ENCODE data around the gene FAM184B.
"Not testable (repeated sequence)": the region's sequence is repeated elsewhere in the genome, so short reads cannot be mapped to it uniquely, and the experiment has no call there.

Gene FAM184B

GRCh38 chr4:17688011-17688441 is 93.4 kb downstream of the FAM184B start:
- Mint-ChIP-seq H3K27ac (no peak overlapping the region), H3K9me3 (no peaks in the 10 kb centered on the region), H3K36me3 (no peaks in the 10 kb centered on the region), H3K4me3 (no peak overlapping the region), H3K4me1 (no peaks in the 10 kb centered on the region)
- no peak for DNase-seq (ENCODE audit: low spot score in 2 of 2)
- ATAC-seq, result no peak

GRCh38 chr4:17687237-17687857 is 94.1 kb downstream of the FAM184B start:
- Mint-ChIP-seq H3K36me3 (no peaks in the 10 kb centered on the region), H3K27ac (no peak overlapping the region), H3K9me3 (no peaks in the 10 kb centered on the region), H3K4me3 (no peak overlapping the region), H3K4me1 (no peaks in the 10 kb centered on the region)
- DNase-seq (ENCODE audit: low spot score in 2 of 2) (no peak), ATAC-seq (no peak)

DNA sequence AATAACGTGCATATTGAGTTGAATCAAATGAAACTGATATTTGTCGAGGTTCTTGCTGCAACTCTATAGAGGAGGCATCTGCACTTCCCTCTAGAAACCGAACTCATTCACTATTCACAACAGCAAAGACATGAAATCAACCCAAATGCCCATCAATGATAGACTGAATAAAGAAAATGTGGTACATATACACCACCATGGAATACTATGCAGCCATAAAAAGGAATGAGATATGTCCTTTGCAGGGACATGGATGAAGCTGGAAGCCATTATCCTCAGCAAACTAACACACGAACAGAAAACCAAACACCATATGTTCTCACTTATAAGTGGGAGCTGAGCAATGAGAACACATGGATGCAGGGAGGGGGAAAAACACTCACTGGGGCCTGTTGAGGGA is 96.8 kb downstream of the FAM184B start:
- not testable (repeated sequence) for DNase-seq (ENCODE audit: low spot score in 2 of 2); H3K36me3 Mint-ChIP-seq; H3K9me3 Mint-ChIP-seq; H3K4me1 Mint-ChIP-seq; H3K27ac Mint-ChIP-seq; H3K4me3 Mint-ChIP-seq; ATAC-seq

DNA sequence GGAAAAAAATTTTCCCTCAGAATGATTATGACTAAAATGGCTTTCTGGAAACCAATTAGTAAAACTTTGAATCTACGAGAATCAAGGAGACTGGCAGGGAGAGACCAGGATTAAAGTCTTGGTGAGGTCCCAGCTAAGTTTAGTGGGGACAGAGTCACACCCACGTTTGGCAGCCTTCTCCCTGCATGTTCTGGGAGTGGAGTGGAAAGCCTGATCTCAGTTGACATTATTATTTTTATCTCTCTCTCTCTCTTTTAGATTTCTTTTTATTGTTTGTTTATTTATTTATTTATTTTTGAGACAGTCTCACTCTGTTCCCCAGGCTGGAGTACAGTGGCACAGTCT is 99.2 kb downstream of the FAM184B start:
- Mint-ChIP-seq H3K4me1 (no peaks in the 10 kb centered on the region), H3K9me3 (no peaks in the 10 kb centered on the region), H3K36me3 (no peaks in the 10 kb centered on the region), H3K27ac (no peak overlapping the region), H3K4me3 (no peak overlapping the region)
- no peak for ATAC-seq
- DNase-seq (ENCODE audit: low spot score in 2 of 2), result no peak

GRCh38 chr4:17681281-17682221 is 99.9 kb downstream of the FAM184B start:
- DNase-seq (ENCODE audit: low spot score in 2 of 2), result no peak
- H3K9me3 Mint-ChIP-seq, result no peaks in the 10 kb centered on the region
- H3K4me1 Mint-ChIP-seq, result no peaks in the 10 kb centered on the region
- H3K27ac Mint-ChIP-seq, result no peak overlapping the region
- ATAC-seq, result peak; percentile 57
- H3K4me3 Mint-ChIP-seq, result no peak overlapping the region
- H3K36me3 Mint-ChIP-seq, result no peaks in the 10 kb centered on the region

DNA sequence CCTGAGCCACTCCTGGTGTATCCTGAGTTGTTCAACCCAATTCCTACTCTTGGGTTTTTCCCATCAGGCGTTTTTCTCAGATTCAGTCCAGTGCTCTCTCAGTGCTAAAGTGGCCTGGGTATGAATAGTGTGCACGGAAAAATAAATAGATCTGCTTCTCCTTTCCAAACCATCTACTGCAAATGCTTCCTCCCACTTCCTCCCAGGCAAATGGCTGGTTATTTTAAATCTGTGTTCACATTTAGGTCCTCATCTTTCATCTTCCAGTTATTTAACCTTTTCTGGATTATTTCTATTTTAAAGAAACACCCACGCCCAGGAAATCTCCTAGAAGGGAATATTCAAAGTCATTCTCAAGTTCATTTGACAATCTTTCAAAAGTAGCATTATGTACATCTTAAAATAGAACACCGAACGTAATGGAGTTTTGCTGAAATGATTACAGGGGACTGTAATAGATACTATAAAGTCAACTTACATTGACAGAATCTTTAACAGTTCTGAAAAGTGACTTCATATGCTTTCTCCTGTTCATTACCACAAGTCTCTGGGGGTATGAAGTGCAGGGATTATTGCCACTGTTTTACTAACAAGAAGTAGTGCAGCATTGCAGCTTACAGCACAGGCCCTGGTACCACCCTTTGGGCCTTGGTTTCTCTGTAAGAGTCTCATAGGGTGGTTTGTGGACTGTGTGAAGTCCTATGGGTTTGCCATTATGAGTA is 100.7 kb downstream of the FAM184B start:
- no peaks in the 10 kb centered on the region for H3K4me1 Mint-ChIP-seq
- no peak overlapping the region for H3K4me3 Mint-ChIP-seq
- H3K9me3 Mint-ChIP-seq, result no peaks in the 10 kb centered on the region
- no peaks in the 10 kb centered on the region for H3K36me3 Mint-ChIP-seq
- ATAC-seq (peak; percentile 47), DNase-seq (ENCODE audit: low spot score in 2 of 2) (no peak)
- no peak overlapping the region for H3K27ac Mint-ChIP-seq

DNA sequence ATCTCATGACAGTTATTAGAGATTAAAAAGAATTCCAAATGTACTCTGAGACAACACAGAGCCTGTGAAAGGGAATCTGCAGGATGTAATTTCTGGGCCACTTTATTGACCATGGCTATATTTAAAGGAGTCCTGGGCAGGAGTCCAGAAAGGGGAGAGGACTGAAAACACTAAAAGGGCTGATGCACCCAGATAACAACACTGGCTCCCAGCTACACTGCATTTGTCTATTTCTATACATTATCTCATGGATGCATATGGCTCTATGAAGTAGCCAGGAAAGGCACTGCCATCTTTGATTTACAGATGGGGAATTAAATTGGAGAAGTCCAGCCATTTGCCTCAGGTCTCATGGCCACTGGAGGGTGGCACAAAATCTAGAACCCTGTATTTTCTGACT is 111.0 kb downstream of the FAM184B start:
- Mint-ChIP-seq H3K36me3 (no peaks in the 10 kb centered on the region), H3K27ac (no peak overlapping the region), H3K4me1 (no peaks in the 10 kb centered on the region), H3K4me3 (no peak overlapping the region), H3K9me3 (peaks cover 7% of the 10 kb centered on the region)
- DNase-seq (ENCODE audit: low spot score in 2 of 2), result no peak
- ATAC-seq, result no peak

- DNase-seq (ENCODE audit: low spot score in 2 of 2), result no peak
- H3K27ac Mint-ChIP-seq, result no peak overlapping the region
- no peak for ATAC-seq
Measured at GRCh38 chr4:17667653-17668201, 113.7 kb downstream of the FAM184B start.

DNA sequence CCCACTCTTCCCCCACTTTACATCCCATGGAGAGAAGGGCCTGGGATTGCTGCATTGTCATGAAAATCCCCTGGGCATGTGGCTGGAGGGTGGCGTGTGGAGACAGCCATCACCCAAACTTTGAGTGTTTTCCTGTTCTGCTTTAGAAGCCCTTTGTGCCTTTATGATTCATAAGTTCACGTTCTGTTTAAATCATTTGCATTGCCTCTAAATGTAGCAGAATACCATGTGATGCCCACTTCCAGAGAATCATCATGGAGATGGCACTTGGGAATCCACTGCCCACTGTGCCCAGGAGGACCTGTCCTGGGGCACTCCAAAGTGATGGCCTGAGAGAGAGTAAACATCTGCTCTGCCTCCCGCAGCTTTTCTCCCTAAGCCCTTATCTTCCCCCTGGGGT is 114.2 kb downstream of the FAM184B start:
- no peaks in the 10 kb centered on the region for H3K36me3 Mint-ChIP-seq
- no peak overlapping the region for H3K4me3 Mint-ChIP-seq
- H3K9me3 Mint-ChIP-seq, result peaks cover 7% of the 10 kb centered on the region
- no peak overlapping the region for H3K27ac Mint-ChIP-seq
- DNase-seq (ENCODE audit: low spot score in 2 of 2) (no peak), ATAC-seq (no peak)
- peaks cover 7% of the 10 kb centered on the region for H3K4me1 Mint-ChIP-seq

More at GRCh38 chr4:17667653-17668201, 113.7 kb downstream of the FAM184B start:
- H3K36me3 Mint-ChIP-seq, result no peaks in the 10 kb centered on the region
- peaks cover 7% of the 10 kb centered on the region for H3K9me3 Mint-ChIP-seq
- peaks cover 7% of the 10 kb centered on the region for H3K4me1 Mint-ChIP-seq
- H3K4me3 Mint-ChIP-seq, result no peak overlapping the region

GRCh38 chr4:17665852-17666251 is 115.6 kb downstream of the FAM184B start:
- H3K27ac Mint-ChIP-seq, result no peak overlapping the region
- DNase-seq (ENCODE audit: low spot score in 2 of 2) (no peak), ATAC-seq (no peak)
- H3K4me1 Mint-ChIP-seq, result peaks cover 7% of the 10 kb centered on the region
- no peak overlapping the region for H3K4me3 Mint-ChIP-seq
- H3K36me3 Mint-ChIP-seq, result no peaks in the 10 kb centered on the region
- H3K9me3 Mint-ChIP-seq, result no peaks in the 10 kb centered on the region

GRCh38 chr4:17665346-17665745 is 116.1 kb downstream of the FAM184B start:
- no peak overlapping the region for H3K4me3 Mint-ChIP-seq
- no peaks in the 10 kb centered on the region for H3K36me3 Mint-ChIP-seq
- peaks cover 7% of the 10 kb centered on the region for H3K4me1 Mint-ChIP-seq
- ATAC-seq (no peak), DNase-seq (ENCODE audit: low spot score in 2 of 2) (no peak)
- no peaks in the 10 kb centered on the region for H3K9me3 Mint-ChIP-seq
- H3K27ac Mint-ChIP-seq, result no peak overlapping the region

GRCh38 chr4:17664755-17665154 is 116.7 kb downstream of the FAM184B start:
- DNase-seq (ENCODE audit: low spot score in 2 of 2) (no peak), ATAC-seq (peak; percentile 77)
- H3K4me3 Mint-ChIP-seq, result no peak overlapping the region
- H3K9me3 Mint-ChIP-seq, result no peaks in the 10 kb centered on the region
- peaks cover 7% of the 10 kb centered on the region for H3K4me1 Mint-ChIP-seq
- no peaks in the 10 kb centered on the region for H3K36me3 Mint-ChIP-seq
- H3K27ac Mint-ChIP-seq, result no peak overlapping the region

DNA sequence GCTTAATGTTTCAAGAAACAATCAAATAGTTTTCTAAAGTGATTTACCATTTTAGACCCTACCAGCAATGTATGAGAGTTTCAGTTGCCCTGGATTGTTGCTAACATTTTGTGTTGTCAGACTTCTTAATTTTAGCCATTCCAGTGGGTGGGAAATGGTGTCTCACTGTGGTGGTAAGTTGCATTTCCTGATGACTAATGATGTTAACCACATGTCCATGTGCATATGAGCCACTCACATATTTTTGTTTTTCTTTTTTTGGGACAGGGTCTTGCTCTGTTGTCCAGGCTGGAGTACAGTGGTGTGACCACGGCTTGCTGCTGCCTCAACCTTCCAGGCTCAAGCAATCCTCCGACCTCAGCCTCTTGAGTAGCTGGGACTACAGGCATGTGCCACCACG is 118.7 kb downstream of the FAM184B start:
- DNase-seq (ENCODE audit: low spot score in 2 of 2), result no peak
- ATAC-seq, result no peak
- Mint-ChIP-seq H3K27ac (no peak overlapping the region), H3K36me3 (no peaks in the 10 kb centered on the region), H3K4me1 (peaks cover 7% of the 10 kb centered on the region), H3K4me3 (no peak overlapping the region), H3K9me3 (no peaks in the 10 kb centered on the region)

DNA sequence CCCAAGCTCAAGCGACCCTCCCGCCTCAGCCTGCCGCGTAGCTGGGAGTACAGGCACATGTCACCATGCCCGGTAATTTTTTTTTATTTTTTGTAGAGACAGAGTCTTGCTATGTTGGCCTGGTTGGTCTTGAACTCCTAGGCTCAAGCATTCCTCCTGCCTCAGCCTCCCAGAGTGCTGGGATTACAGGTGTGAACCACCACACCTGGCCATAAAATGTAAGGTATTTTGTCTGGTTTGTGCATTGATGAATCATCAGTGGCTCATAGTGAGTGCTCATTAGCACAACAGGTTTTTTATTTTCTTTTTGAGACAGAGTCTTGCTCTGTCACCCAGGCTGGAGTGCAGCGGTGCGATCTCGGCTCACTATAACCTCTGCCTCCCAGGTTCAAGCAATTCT is 122.2 kb downstream of the FAM184B start:
- H3K36me3 Mint-ChIP-seq; H3K27ac Mint-ChIP-seq; H3K4me3 Mint-ChIP-seq; H3K4me1 Mint-ChIP-seq; DNase-seq (ENCODE audit: low spot score in 2 of 2); ATAC-seq; H3K9me3 Mint-ChIP-seq: not testable (repeated sequence)

DNA sequence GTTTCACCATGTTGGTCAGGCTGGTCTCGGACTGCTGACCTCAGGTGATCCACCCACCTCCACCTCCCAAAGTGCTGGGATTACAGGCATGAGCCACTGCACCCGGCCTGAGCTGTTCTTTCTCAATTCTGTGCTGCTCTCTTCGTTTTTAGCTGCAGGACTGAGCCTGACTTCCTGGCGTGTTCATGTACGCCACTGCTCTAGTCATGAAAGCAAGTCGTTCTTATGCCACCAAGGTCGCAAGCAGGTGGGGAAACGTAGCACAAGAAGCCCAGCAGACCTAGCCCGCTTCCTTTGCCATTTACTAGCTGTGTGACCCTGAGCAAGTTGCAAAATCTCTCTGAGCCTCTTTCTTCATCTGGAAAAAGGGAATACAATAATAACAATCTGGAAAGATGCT is 123.6 kb downstream of the FAM184B start:
- H3K9me3 Mint-ChIP-seq, result no peaks in the 10 kb centered on the region
- H3K4me3 Mint-ChIP-seq, result no peak overlapping the region
- ATAC-seq (no peak), DNase-seq (ENCODE audit: low spot score in 2 of 2) (no peak)
- H3K27ac Mint-ChIP-seq, result no peak overlapping the region
- H3K4me1 Mint-ChIP-seq, result no peaks in the 10 kb centered on the region
- H3K36me3 Mint-ChIP-seq, result no peaks in the 10 kb centered on the region
